Heart left ventricle (tissue), 13 donors: Measurements from ENCODE around the gene SLC43A3.

ENCODE experiments used
- POLR2A ChIP-seq, 2 donors: fragments of 450-650 bp; IDR thresholded peaks; one replicate each; pipeline ENCODE4 v1.6.1; 2017; ENCODE audit warnings: antibody characterized with exemption in 2 of 2, mild to moderate bottlenecking in 2 of 2, moderate library complexity in 2 of 2
- TF ChIP-seq, protein P1 (sequence below), 12 donors: fragments of 200-600 bp; sonication (generic) in 4 of 12; IDR thresholded peaks; one replicate each; pipeline versions ENCODE4 v1.5.0 to v1.8.0; 2018 to 2022; ENCODE audit warnings: antibody characterized with exemption in 12 of 12, mild to moderate bottlenecking in 5 of 12
- donor health status: ischemic (EF 13 %, LVEDD 7.1; RV severe dilation, severe dysfunction).
- donor health status: DM: no; HTN: yes; CAD: no.
- donor health status: DM: no; HTN: no; CAD: no.
- donor health status: ischemic (EF 25% LVEDD 6.9; RV normal size, moderate dysfunction).
- donor health status: ischemic (EF 25% LVEDD 5.7; RV mildly dilated, moderate dysfunction).
- donor health status: ischemic (EF 35%, LVEDD 5.7; RV mildly dilated, moderate dysfunction).
- donor health status: nonischemic (EF 11% LVEDD 7.7; RV severe dilation, severe dysfunction).
- donor health status: DM: yes; HTN: yes; CAD: no.
- donor health status: PGD.
- donor health status: ischemic (EF 29% LVEDD 5.4; RV normal size, mild dysfunction).
- donor health status: nonischemic (EF 23%, LVEDD 6.1; RV moderate dilation, normal function).

DNA sequence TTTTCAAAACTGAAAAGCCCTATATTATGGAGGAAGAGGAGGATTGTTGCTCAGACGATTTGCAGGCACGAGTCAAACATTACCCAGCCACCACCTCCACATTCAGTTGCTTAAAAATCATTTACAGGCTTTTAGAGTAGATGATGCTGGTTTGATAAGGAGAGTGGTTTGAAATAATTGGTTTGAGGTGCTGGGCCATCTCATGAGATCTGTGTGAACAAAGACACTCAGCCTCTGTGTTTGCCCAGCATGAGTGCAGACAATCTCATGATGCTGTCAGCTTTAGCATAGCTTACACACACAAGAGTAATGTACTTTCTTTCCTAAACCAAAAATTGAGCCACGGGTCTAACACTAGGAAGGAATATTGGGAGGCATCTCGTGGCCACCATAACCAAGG is 4.3 kb downstream of the SLC43A3 start:
- TF ChIP-seq, protein P1, sequence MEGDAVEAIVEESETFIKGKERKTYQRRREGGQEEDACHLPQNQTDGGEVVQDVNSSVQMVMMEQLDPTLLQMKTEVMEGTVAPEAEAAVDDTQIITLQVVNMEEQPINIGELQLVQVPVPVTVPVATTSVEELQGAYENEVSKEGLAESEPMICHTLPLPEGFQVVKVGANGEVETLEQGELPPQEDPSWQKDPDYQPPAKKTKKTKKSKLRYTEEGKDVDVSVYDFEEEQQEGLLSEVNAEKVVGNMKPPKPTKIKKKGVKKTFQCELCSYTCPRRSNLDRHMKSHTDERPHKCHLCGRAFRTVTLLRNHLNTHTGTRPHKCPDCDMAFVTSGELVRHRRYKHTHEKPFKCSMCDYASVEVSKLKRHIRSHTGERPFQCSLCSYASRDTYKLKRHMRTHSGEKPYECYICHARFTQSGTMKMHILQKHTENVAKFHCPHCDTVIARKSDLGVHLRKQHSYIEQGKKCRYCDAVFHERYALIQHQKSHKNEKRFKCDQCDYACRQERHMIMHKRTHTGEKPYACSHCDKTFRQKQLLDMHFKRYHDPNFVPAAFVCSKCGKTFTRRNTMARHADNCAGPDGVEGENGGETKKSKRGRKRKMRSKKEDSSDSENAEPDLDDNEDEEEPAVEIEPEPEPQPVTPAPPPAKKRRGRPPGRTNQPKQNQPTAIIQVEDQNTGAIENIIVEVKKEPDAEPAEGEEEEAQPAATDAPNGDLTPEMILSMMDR (IDR thresholded peaks at IDR 0.05), result no peak
- TF ChIP-seq POLR2A (IDR thresholded peaks at IDR 0.05), result no peak
